NCI-H2081 (cell line): ENCODE measurements around the gene C9orf43.
A peak's percentile ranks its signal among the peaks of the same experiment; 100 is the strongest.
"Not testable (repeated sequence)": the region's sequence is repeated elsewhere in the genome, so short reads cannot be mapped to it uniquely, and the experiment has no call there.

ENCODE experiments used
- DNase-seq, 2 experiments: peaks; one replicate each; lab custom pipeline; 2025; lab: John Stamatoyannopoulos, UW

C9orf43 gene, protein sequence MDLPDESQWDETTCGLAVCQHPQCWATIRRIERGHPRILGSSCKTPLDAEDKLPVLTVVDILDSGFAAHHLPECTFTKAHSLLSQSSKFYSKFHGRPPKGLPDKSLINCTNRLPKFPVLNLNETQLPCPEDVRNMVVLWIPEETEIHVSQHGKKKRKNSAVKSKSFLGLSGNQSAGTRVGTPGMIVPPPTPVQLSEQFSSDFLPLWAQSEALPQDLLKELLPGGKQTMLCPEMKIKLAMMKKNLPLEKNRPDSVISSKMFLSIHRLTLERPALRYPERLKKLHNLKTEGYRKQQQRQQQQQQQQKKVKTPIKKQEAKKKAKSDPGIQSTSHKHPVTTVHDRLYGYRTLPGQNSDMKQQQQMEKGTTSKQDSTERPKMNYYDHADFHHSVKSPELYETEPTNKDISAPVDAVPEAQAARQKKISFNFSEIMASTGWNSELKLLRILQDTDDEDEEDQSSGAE

DNA sequence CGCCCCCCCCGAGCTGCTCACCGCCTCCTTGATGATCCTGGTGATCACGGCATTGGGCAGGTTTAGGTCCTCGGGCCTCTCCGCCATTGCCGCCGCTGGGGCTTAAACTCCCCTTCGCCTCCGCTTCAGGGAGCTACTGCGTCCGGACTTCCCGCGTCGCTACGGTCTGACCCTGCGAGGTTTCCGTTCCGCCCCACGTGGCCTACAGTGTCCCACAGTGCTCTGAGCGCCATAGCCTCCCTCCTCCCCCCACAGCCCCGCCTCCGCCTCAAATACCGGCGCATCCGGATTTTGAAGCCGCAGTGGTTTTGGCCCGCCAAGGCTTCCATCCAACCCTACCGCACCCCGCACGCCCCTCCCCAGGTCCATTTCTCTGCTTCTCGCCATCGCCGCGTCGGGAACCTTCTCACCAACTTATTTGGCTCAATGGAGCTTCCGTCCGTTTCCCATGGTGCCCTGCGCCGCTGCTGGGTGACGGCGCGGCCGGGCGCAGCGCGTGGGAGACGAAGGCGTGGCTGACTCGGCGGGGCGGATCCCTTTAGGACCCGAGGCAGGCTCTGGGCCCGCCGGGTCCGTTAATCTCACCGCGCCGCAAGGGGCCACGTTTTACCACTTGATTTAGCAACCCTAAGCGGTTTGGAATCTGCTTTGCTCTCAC, at the start of gene C9orf43, which contains the start of gene POLE3:
C9orf43 (plus strand) TSS at position 541 of the 658 bp plus-strand sequence. CDS start 2,747 bp downstream, outside the sequence.
POLE3 (minus strand) TSS at position 469 of the 658 bp plus-strand sequence; CDS start at position 87, 382 bp downstream.
- DNase-seq, result peak; percentile 93 to 97

DNA sequence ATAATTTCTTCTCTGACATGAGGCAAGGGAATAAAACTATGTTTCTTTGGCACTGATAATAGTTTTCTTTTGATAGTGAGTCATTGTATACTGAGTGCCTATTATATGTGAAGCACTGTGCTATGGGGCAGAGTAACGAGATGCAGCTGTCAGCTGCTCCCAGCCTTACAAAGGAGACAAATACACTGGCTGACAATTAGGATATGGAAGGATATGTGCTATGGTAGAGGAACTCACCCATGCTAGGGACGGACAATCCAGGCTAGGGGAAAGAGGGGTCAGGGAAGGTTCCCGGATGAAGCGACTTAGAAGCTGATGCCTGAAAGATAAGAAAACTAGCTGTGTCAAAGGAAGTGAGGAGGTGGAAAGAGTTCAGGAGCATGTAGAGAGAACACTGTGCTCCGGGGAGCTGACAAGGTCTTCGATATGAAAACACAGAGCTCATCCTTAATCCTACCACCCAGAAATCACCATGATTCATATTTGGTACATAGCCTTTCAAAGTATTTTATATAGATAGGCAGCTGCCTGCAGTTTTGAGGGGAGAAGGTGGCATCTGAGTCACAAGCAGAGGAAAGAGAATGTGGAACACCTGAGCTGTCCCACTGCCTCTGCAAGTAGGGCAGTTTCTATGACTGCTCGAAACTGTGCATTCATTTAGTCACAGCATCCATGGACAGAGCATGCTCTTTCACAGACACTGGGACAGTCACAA, 49.1 kb upstream of the C9orf43 start:
- peak in 1 of 2 experiments; percentile 29 for DNase-seq

DNA sequence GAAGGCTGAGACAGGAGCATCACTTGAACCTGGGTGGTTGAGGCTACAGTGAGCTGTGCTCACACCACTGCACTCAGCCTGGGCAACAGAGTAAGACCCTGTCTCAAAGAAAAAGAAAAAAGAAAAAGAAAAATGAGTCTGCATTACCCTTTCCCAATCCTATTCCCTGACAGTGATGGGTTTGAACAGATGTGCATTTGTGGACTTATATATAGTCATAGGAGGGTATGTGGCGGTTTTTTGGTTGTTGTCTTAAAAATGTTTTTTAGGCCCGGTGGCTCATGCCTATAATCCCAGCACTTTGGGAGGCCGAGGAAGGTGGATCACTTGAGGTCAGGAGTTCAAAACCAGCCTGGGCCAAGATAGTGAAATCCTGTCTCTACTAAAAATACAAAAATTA, 47.2 kb upstream of the C9orf43 start:
- no peak for DNase-seq

DNA sequence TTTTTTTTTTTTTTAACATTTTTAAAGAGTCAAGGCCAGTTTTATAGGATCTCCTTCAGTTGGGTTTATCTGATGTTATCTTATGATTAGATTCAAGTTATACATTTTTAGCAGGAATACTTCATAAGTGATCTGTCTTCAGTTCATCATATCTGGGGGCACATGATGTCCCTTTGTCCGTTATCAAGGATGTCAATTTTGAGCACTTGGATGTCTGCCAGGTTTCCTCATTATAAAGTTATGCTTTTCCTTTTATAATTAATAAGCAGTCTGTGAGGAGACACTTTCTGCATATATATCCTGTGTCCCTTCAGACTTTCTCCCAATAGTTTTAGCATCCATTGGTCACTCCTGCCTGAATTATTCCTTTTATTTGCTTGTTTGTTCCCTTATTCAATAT, 45.6 kb upstream of the C9orf43 start:
- no peak for DNase-seq

DNA sequence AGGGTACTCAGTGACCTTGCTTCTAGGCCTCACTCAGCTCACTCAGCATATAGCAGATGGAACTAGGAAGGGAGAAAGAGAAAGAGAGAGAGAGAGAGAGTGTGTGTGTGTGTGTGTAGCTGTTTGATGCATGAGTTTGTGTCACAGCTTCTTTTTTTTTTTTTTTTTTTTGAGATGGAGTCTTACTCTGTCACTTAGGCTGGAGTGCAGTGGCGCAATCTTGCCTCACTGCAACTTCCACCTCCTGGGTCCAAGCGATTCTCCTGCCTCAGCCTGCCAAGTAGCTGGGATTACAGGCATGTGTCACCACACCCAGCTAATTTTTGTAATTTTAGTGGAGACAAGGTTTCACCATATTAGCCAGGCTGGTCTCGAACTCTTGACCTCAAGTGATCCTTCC, 44.9 kb upstream of the C9orf43 start:
- not testable (repeated sequence) for DNase-seq

DNA sequence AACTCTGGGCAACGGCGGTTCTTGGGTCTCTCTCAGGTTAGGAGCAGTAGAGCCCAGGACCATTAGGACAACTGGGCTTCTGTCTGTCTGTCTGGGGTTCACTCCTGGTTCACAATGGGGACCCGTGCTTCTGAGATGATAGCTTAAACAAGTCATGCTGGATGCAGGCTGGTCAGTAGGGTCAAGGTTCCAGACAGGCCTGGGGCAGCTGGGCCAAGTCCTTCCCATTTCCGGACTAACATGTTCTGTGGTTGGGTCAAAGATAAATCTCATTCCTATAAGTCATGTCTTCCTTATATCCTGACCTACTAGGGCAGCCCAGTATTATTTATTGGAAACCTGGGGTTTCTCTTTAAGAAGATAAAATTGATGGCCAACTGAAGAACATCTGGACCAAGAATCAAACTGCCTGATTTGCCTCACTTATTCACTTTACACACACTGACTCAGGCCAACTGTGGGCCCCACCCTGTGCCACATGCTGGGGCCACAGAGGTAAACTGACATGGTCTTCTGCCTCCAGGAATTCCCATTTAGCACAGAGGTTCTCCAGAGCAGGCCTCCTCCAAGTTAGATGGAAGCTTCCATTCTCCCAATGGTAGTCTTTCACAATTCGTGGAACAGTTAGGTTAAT, 42.1 kb upstream of the C9orf43 start:
- no peak for DNase-seq

DNA sequence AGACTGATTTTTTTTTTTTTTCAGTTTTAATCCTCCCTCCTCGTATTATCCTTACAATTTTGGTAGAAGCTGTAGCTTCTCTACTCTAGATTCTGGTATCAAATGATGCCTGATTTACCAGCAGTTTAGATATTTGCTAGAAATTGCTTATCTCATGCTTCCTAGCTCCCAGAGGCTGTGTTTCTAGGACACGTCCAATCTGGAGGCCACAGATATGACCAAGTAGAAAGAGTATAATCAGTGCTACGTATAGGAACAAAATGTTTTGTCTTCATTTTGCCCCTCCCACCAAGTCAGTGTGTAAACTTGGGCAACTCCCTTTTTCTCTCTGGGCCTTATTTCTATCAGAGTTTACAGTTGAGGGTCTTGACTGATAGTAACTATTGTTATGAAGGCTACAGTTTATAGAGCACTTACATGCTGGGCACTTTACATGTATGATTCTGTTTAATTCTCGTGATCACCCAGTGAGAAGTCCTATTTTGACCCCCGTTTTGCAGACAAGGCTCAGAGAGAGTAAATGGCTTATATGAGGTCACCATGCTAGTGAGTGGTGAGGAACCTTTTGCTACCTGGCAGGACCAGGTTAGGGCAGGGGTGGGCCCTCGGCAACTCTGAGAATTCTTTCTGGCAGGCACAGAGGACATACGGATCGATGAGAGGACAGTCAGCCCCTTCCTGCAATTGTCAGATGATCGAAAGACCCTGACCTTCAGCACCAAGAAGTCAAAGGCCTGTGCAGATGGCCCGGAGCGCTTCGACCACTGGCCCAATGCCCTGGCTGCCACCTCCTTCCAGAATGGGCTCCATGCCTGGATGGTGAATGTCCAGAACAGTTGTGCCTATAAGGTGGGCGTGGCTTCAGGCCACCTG, 41.3 kb upstream of the C9orf43 start:
- no peak for DNase-seq

DNA sequence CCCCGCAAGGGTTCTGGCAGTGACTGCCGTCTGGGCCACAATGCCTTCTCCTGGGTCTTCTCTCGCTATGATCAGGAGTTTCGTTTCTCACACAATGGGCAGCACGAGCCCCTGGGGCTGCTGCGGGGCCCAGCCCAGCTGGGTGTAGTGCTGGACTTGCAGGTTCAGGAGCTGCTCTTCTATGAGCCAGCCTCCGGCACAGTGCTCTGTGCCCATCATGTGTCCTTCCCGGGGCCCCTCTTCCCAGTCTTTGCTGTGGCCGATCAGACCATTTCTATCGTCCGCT, 40.7 kb upstream of the C9orf43 start:
- no peak for DNase-seq

DNA sequence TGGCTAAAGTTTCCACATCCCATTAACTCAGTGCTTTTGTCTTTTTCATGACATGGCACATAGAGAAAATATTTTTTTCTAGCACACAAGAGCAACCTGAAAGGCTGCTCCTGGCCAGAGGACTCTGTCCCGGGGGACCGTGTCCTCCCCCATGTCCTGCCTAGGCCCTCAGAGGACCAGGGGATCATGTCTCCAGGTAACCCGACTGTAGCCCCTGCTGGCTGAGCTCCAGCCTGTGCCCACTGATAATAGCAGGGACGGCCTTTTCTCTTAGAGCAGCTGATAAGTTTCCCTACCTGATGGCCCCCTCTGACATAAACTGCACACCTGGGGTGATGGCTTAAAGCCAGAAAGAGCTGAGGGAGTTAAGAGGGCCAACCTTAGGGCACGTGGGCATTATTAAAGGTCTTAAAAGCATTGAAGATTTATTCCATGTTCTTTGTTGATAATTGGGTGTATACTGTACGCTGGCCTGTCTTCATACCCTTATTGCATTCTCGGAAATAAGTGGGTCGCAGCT, 39.7 kb upstream of the C9orf43 start:
- peak in 1 of 2 experiments; percentile 18 for DNase-seq

DNA sequence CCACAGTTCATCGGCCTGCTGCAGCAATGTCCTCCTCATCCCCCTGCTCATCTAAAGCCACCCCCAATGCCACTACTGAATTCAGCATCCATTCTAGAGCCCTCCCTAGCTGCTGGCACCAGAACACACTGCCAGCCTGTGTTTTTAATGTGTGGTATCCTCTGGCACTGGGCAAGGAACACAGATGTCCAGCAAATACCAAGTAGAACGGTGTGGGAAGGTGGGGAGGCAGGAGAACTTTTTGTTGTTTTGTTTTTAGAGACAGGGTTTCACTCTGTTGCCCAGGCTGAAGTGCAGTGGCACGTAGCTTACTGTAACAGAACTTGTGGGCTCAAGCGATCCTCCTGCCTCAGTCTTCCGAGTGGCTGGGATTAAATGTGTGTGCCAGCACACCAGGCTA, 38.5 kb upstream of the C9orf43 start:
- no peak for DNase-seq

DNA sequence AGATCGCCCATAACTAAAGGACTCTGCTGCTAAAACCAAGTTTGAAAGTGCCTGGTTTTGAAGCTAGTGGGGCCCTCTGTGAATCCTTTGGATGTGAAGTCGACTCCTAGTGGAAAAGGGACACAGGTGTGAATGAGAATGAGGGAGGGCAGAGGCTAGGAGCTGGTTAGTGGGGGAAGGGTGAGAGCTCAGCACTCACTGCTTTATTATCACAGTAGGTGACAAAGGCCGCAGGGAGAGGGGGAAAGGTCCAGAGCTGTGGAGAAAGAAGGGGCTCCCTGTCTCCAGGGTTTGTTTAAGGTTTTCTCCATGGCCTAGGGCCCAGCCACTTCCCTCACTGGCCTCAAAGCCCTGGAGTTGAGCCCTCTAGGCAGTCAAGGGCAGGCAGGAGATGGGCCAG, 37.3 kb upstream of the C9orf43 start:
- no peak for DNase-seq

DNA sequence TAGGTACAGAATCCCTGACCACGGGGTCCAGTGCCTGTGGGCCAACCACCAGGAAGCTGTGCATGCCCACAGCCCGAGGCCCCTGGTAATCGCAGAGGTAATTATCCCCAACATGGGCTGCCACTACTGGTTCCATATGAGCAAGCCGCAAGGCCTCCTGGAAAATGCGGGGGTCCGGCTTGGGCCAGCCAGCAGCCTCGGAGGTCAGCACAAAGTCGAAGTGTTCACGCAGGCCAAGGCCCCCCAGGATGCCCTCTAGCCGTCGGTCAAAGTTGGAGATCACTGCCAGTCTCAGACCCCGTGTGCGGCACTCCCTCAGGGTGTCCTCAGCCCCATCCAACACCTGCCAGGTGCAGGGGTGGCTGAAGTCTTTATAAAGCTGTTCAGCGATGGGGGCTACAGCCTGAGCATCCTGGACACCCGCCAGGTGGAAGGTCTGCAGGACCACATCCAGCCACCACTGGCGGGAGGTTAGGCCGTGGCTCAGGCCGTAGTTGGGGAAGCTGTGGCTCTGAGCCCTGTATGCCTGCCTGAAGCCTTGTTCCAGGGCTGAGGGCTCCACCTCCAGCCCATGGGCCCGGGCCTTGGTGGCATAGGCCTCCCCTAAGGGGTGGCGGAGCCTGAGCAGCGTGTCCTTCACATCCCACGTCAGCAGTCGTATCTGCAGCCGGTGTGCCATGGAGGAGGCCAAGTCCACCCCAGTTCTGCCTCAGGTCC, 36.7 kb upstream of the C9orf43 start:
- no peak for DNase-seq

DNA sequence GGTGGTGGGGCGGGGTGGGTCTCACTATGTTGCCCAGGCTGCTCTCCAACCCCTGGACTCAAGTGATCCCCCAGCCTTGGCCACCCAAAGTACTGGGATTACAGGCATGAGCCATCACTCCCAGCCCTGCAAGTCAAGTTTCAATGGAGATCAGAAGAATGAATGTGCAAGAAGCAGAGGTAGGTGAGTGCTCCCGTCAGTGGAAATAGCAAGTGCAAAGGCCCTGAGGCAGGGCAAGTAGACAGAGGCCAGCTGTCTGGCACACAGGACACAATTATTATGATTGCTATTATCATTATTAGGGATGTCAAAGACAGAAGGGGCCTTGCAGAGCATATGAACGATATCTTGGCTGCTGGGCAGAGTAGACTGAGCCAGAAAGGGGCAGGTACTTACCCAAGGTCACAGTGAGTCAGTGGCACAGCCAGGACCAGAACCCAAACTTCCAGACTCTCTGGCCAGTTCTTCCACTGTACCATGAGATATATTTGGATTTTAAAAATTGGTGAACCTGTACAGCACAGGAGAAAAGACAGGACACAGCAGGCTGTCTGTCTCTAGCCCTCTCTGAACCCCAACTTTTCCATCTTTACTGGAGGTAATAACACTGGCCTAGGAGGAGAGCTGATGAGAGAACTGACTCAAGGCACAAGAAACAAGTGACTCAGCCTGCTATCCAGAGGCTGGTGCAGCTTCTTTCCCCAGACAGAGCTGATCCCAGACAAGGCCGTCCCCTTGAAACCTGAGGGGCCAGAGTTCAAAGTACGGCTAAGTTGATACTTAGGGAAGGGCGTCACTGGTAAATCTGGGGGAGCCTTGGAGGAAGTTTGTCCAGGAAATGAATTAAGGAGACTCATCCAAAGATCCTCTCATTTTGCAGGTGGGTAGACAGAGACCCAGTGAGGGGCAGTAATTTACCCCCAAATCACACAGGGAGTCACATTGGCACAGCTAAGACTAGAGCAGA, 35.2 kb upstream of the C9orf43 start:
- DNase-seq, result no peak

DNA sequence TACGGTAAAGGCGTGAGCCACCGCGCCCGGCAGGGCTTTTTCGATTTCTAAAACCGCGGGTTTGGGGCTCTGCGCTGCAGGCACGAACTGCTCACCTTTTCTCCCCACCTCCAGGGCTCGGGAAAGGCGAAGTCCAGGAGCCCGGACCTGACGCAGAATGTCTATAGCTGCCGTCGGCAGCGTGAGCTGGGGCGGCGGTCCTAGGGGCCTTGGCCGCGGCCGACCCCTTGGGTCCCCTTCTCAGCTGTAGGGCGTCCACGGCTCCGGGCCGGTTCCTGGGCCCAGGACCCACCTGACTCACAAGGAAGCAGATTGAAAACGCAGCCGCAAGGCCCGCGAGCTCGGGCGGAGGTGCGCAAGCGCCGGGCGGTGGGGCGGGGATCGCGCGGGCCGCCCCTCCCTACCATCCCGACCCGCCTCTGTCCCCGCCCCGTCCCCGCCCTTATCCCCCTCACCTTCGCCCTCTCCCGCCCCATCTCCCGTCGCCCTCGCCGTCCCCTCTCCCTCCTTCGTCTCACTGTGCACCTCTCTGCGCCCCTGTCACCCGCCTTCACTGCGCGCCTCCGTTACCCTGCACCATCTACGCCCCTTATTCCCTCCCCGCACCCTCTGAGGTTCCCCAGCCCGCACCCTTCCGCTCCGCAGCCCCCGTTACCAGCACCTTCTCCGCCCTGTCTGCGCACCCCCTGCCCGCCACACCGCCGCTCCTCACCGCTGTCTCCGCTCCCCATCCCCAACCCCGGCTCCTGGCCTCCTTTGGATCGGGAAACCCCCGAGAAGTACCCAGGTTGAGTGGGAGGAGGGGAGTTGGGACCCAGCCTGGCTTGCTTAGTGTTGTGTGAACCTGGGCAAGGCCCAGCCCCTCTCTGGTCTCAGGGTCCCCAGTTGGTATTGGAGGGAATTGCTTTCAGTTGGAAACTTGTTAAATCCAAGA, 33.6 kb upstream of the C9orf43 start, which contains the start of gene HDHD3:
HDHD3 (minus strand) TSS at position 353 of the 934 bp plus-strand sequence. CDS start 2,632 bp downstream, outside the sequence.
- peak; percentile 53 to 82 for DNase-seq

DNA sequence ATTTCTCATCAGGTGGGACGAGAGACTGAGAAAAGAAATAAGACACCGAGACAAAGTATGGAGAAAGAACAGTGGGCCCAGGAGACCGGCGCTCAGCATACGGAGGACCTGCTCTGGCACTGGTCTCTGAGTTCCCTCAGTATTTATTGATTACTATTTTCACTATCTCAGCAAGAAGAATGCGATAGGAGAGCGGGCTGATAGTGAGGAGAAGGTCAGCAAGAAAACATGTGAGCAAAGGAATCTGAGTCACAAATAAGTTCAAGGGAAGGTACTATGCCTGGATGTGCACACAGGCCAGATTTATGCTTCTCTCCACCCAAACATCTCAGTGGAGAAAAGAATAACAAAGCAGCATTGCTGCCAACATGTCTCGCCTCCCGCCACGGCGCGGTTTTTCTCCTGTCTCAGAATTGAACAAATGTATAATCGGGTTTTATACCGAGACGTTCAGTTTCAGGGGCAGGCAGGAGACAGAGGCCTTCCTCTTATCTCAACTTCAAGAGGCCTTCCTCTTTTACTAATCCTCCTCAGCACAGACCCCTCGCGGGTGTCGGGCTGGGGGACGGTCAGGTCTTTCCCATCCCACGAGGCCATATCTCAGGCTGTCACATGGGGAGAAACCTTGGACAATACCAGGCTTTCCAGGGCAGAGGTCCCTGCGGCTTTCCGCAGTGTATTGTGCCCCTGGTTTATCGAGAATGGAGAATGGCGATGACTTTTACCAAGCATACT, 31.3 kb upstream of the C9orf43 start:
- DNase-seq, result not testable (repeated sequence)

DNA sequence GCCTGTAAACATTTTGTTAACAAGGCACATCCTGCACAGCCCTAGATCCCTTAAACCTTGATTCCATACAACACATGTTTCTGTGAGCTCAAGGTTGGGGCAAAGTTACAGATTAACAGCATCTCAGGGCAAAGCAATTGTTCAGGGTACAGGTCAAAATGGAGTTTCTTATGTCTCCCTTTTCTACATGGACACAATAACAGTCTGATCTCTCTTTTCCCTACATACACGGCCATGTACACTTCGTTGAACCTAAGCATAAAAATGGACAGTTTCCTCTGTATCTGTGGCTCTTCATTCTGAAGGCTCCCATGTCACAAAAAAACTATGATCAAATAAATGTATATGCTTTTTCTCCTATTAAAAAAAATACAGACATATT, 30.7 kb upstream of the C9orf43 start:
- not testable (repeated sequence) for DNase-seq

DNA sequence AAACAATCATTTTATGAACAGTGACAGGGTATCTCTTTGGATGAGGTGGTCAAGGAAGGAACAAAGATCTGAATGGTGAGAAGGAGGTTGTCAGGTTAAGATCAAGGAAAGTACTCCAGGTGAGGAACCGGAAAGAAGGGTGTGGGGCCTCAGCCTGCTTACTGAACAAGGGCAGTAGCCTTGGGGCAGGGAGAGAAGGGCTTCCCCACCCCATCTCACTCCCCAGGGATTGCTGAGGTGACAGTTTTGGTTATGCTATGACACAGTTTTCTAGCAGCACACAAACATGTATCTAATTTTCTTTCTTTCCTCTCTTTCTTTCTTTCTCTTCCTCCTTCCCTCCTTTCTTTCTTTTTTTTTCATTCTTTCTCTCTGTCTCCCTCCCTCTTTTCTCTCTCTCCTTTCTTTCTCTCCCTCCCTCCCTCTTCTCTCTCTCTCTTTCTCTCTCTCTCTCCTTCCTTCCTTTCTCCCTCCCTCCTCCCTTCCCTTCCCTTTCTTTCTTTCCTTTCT, 29.6 kb upstream of the C9orf43 start:
- no peak for DNase-seq
